Stimulated activated naive CD8-positive, alpha-beta T cell treated with anti-CD3 and anti-CD28 coated beads, Interleukin-15, Interleukin-2, amounts not matched to agents 100 U/mL and 50 U/mL, for 24 hours (primary cell): Measurements from ENCODE around the gene SLC16A7.

ENCODE experiments used
- ATAC-seq: fragments of 150-1000 bp; cut with Tn5 transposase; one replicate; pipeline ENCODE4 v1.10.0; 2021
- DNase-seq: peaks from one replicate; pipeline ENCODE4 v3.0.0; 2021

Gene SLC16A7

GRCh38 chr12:59624732-59625460 is 29.1 kb downstream of the SLC16A7 start:
- no peak for DNase-seq
- peak; percentile 28 for ATAC-seq

- no peak for DNase-seq
- ATAC-seq = no peak
These were observed 30.6 kb downstream of the SLC16A7 start for GRCh38 chr12:59626382-59626781.

- ATAC-seq (peak; percentile 32), DNase-seq (no peak)
These were observed 31.8 kb downstream of the SLC16A7 start for GRCh38 chr12:59627582-59627981.

- ATAC-seq (no peak), DNase-seq (no peak)
These were observed 34.1 kb downstream of the SLC16A7 start for GRCh38 chr12:59629890-59630289.

- DNase-seq = no peak
- no peak for ATAC-seq
These were observed 36.6 kb downstream of the SLC16A7 start for GRCh38 chr12:59632408-59632807.

- peak; percentile 61 for ATAC-seq
- no peak for DNase-seq
These were observed 38.4 kb downstream of the SLC16A7 start for GRCh38 chr12:59634254-59634653.

GRCh38 chr12:59636945-59637691 is 41.3 kb downstream of the SLC16A7 start:
- ATAC-seq = peak; percentile 22
- no peak for DNase-seq

GRCh38 chr12:59637692-59638070 is 41.9 kb downstream of the SLC16A7 start:
- ATAC-seq = no peak
- DNase-seq = no peak

GRCh38 chr12:59643550-59643949 is 47.7 kb downstream of the SLC16A7 start:
- no peak for DNase-seq
- ATAC-seq = no peak

- ATAC-seq (no peak), DNase-seq (no peak)
These were observed 49.4 kb downstream of the SLC16A7 start for GRCh38 chr12:59645242-59645641.

GRCh38 chr12:59646636-59647035 is 50.8 kb downstream of the SLC16A7 start:
- DNase-seq = no peak
- ATAC-seq = no peak

- DNase-seq = no peak
- ATAC-seq = no peak
These were observed 53.4 kb downstream of the SLC16A7 start for GRCh38 chr12:59649203-59649602.

GRCh38 chr12:59650588-59651228 is 54.9 kb downstream of the SLC16A7 start:
- no peak for ATAC-seq
- no peak for DNase-seq

- DNase-seq (no peak), ATAC-seq (no peak)
These were observed 55.5 kb downstream of the SLC16A7 start for GRCh38 chr12:59651229-59651920.

GRCh38 chr12:59652130-59652529 is 56.3 kb downstream of the SLC16A7 start:
- DNase-seq (no peak), ATAC-seq (no peak)

GRCh38 chr12:59654061-59654460 is 58.2 kb downstream of the SLC16A7 start:
- no peak for ATAC-seq
- DNase-seq = no peak

GRCh38 chr12:59657266-59657665 is 61.4 kb downstream of the SLC16A7 start:
- no peak for ATAC-seq
- no peak for DNase-seq

- DNase-seq (no peak), ATAC-seq (no peak)
These were observed 61.9 kb downstream of the SLC16A7 start for GRCh38 chr12:59657711-59658110.

GRCh38 chr12:59660148-59660547 is 64.3 kb downstream of the SLC16A7 start:
- ATAC-seq (no peak), DNase-seq (no peak)

- ATAC-seq (no peak), DNase-seq (no peak)
These were observed 65.2 kb downstream of the SLC16A7 start for GRCh38 chr12:59660921-59661597.

GRCh38 chr12:59664495-59664894 is 68.7 kb downstream of the SLC16A7 start:
- no peak for DNase-seq
- ATAC-seq = no peak

- DNase-seq (no peak), ATAC-seq (no peak)
These were observed 69.9 kb downstream of the SLC16A7 start for GRCh38 chr12:59665701-59666100.
